ENCODE measurements around the gene SERPINA9.
"Not testable (repeated sequence)": the region's sequence is repeated elsewhere in the genome, so short reads cannot be mapped to it uniquely, and the experiment has no call there.

SERPINA9 gene

DNA sequence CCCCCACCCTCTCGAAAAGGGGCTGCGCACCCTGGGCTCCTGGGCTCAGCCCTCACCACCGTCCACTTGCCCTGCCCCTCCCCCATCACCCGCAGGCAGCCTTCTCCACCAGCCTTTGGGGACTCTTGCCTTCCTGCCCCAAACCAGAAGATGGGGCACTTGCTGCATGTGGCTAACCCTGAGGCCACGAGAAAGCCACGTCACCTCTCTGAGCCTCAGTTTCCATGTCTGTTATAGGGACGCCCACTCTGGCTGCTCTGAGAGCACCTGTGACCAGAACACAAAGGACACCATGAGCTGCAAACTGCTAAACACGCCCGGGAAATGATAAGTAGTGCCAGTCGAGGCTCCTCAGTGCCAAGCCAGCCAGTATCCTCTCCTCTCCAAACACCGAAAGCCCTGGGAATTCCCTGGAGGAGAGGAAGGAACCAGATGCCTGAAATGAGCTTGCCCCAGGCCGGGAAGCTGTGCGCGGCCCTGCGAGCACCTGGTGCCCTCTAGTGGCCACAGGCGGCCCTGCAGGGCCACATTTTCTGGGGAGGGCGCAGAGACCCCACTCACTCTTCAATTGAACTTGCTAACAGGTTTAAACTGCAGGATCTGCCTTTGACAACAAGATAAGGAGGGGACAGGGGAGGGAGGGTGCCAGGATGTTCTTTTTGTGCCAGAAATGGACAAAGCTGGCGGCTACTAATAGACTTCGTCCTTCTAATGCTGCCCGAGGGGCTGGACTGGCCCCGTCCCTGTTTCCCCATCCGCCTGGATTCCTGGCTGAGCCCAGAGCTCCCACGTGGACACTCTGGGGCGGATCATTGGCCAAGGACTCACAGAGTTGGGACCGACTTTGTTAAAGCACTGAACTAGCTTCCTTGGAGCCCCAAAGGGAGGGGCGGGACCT, 10.2 kb upstream of the SERPINA9 start:
- FAIRE-seq: no peak

DNA sequence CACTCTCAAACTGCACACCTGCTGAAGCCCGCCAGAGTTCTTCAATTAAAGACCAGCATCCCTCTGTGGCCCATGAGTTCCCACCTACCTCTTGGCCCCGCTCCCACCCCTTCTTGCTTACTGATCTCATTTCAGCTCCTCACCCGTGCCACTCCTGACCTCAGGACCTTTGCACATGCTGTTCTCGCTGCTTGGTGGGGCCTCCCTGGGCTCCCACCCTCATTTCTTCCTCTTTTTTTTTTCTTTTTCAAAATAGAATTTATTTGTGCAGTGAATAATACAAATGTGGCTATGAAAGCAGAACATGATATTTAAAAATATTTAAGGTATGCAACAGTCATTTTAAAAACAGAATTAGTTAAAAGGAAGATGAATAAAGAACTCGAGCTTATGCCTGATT, 8.5 kb upstream of the SERPINA9 start:
- FAIRE-seq: no peak

DNA sequence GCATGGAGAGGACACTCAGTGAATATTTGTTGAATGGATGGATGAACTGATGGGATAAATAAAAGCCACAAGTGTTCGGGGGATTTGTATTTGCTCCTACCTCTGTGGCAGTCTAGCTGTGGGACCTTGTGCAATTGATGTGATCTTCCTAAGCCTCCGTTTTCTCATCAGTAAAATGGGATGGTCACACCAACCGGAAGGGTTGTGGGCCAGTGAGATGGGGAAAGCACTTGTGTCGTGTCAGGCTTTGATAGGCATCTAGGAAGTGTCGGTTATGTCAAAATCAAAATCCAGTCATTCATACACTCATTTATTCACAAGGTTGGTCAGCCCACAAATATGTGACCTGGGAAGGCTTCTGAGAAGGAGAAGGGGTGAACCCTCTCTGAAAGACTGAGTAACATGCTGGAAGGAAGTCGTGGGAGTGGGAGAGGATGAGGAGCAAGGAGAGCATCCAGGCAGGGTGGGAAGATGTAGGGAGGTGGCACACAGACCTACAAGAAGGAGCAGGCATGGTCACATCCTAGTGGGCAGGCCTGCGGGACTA, 7.8 kb upstream of the SERPINA9 start:
- no peak for FAIRE-seq

DNA sequence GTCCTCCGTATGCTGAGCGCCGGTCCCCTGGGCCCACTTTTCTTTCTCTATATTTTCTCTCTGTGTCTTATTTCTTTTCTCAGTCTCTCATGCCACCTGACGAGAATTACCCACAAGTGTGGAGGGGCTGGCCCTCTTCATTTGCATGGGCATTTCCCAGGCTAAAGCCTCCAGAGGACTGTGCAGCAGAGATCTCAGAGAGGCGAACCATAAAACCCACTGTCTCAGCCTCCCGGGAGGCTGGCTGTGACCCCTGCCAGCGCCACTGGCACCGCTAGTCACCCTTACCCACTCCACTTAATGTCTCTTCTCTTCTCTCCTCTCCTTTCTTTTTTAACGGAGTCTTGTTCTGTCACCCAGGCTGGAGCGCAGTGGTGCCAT, 7.1 kb upstream of the SERPINA9 start:
- no peak for FAIRE-seq

DNA sequence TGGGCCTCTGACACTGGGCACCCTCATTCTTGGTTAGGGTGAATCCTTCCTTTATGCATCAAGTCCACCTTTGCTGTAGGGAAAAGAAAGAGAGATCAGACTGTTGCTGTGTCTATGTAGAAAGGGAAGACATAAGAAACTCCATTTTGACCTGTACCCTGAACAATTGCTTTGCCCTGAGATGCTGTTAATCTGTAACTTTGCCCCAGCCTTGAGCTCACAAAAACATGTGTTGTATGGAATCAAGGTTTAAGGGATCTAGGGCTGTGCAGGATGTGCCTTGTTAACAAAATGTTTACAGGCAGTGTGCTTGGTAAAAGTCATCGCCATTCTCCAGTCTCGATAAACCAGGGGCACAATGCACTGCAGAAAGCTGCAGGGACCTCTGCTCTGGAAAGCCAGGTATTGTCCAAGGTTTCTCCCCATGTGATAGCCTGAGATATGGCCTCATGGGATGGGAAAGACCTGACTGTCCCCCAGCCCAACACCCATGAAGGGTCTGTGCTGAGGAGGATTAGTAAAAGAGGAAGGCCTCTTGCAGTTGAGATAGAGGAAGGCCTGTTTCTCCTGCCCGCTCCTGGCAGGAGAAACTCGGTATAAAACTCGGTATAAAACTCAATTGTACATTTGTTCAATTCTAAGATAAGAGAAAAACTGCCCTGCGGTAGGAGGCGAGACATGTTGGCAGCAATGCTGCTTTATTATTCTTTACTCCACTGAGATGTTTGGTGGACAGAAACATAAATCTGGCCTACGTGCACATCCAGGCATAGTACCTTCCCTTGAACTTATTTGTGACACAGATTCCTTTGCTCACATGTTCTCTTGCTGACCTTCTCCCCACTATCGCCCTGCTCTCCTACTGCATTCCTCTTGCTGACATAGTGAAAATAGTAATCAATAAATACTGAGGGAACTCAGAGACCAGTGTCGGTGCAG, 6.4 kb upstream of the SERPINA9 start:
- FAIRE-seq: not testable (repeated sequence)

DNA sequence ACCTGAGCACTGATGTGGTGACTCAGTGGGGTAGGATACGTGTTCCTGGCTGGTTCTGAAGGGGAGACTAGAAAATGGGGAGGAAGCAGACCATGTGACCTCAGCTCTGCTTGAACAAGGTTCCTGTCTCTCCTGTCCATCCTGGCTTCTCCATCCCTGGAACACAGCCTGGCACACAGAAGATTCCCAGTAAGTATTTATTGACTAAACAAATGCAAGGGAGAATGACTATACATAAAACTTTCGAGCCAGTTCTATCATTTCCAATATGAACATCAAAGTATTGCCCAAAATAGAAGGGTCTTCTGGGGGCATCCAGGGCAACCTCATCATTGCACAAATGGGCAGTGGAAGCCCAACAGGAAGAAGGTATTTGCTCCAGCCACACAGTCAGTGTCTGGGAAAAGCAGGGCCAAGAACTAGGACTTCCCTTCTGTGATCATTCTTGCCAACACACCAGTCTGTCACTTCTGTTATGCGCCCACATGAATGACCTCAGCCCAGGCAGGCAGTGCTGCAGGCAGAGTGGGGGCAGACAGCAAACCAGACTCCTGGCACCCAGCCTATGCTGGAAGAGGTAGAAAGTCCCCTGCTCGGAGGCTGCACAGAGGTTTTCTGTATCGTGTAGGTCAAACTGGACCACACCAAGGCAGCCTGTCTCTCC, 5.6 kb upstream of the SERPINA9 start:
- FAIRE-seq: no peak

DNA sequence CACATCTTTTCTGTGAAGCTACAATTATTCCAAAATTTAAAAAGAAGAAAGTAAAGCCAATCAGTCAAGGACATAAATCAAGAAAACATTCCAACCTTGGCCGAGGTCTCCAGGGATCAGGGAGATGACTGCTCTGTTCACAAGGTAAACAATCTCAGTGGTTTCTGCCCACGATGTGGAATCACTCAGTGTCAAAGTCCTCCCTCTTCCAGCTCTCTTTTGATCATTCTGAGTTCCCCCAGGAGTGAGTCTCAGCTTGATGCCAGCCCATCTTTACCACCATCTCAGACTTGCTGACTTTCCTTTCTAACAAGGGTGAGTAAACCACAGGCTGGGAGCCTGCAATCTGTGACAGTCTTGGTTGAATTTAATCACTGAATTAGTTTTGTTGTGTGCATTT, 4.8 kb upstream of the SERPINA9 start:
- FAIRE-seq: no peak

DNA sequence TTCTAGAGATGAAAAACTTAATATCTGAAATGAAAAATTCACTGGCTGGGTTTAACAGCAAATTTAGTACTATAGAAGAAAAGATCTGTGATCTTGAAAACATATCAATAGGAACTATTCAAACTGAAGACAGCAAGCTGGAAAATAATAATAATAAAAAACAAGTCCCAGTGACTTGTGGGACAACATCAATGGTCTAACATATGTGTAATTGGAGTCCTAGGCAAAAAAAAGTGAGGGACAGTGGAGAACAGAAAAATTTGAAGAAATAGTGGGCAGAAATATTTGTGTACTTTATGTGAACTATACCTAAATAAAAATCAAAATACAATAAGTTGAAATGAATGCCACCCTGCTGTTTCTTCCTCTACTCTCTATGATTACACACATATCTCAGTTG, 2.4 kb upstream of the SERPINA9 start:
- FAIRE-seq: no peak

DNA sequence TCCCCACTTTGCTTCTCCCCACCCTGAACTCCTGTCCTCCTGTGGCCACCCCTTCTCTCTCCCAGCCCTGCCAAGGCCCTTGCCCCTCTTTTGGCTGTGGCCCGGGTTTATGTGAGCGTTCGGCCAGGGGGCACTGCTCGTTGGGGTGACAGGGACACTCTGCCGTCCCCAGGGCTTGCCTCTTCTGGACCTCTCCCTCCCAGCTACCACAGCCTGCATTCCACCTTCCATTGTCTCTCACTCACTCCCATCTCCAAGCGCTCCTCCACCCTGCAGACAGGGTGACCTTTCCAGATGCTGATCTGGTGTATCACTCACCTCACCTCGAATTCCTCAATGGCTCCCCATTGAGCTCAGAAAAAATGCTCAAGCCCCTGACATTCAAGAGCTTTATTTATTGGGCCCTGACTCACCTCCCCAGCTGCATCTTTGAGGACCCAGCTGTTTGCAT, 1.4 kb downstream of the SERPINA9 start:
- FAIRE-seq: no peak

DNA sequence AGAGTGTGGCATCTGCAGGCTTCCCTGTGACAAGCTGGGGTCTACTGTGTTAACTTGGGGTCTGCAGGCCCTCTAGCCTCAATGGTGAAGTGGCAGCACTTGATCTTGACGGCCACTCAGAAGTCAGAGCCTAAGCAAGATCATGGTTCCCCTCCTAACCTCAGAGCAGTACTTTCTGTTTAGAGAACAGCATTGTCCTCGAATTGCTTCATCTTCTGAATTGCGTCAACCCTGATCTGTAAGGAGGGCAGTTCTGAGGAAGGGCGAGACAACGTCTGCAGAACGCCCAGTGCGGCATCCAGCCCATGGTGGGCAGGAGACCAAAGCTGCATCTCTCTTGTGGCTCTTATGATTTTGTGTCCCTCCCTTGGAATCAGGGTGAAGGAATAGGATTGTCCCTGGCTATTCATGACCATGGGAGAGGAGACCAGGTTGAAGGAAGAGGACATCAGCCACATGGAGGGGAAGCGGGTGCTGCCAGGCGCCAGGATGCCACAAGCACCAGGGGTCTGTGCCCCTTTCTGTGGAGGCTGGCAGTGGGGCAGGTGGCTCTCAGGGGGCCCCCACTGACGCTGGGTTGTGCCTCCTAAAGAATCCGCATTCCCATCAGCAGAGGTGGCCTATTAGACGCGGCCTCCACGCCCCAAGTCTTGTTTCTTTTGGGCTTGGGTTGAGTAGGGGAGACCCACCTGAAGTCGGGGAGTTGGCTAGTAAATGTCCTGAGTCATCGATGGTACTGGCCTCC, 2.2 kb downstream of the SERPINA9 start:
- no peak for FAIRE-seq

DNA sequence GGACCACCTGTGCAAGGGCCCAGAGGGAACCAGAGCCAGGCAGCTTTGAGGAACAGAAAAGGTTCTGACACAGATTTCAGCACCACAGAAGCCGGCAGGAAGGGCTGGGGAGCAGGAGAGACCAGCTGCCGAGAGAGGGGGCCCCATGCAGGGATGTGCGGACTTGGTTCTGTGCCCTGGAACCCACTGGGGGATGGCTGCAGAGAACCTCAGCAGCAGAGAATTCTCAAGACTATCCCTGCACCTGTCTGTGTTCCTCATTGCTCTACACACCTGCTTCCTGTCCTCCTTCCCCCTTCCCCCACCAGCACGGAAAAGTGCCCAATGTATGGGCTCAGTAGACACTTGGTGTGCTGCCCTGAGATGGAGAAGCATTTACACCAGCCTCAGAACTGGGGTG, 3.2 kb downstream of the SERPINA9 start:
- FAIRE-seq: no peak

DNA sequence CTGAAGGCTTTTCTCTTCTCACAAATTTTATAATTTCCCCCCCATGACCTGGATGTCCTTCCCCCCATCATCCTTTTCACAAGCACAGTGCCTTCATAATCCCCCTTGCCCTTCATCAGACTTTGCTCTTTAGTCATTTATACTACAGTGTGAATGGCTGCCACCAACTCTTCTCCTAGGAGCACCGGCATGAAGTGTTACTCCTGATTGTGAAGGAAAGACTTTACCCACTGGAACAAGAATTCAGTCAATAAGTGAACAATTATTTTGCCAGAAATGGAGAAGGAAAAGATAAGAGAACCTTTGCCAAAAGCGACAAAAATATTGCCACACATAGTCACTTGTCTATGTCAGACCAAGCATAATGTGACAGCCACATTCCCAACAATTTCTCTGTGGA, 5.0 kb downstream of the SERPINA9 start:
- FAIRE-seq: no peak

DNA sequence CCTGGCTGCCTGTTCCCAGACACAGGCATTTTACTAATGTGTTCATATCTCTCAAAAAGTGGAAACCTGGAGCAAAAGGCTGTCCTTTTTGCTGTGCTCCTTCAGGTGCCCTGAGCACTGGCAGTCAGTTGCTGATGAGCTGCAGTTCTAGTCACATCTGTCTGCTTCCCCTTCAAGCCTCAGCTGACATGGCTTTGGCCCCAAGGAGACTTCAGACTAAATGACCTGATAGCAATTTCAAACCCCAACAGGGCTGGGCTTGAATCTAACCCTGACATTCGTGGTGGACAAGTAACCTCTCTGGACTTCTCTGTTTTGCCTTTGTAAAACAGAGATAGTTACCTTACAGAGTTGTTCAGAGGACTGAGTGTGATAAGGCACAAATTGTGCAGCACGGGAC, 5.7 kb downstream of the SERPINA9 start:
- no peak for FAIRE-seq

DNA sequence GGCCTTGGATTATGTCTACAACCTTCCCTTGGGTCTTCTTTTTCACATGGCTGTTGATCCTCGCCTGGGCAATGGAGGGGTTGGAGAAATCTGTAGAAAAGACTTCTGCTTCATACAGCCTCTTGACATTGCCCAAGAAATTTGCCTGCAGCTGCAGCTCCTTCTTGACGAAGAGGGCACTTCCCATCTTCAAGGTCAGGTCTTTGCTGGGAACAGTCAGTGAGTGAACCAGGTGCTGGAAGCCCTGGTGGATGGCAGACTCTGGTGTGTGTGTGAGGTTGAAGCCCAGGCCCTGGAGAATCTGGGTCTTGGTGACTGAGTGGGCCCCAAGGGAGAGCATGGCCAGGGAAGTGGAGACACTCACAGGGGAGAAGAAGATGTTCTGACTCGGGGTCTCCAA, 6.7 kb downstream of the SERPINA9 start:
- FAIRE-seq: no peak

DNA sequence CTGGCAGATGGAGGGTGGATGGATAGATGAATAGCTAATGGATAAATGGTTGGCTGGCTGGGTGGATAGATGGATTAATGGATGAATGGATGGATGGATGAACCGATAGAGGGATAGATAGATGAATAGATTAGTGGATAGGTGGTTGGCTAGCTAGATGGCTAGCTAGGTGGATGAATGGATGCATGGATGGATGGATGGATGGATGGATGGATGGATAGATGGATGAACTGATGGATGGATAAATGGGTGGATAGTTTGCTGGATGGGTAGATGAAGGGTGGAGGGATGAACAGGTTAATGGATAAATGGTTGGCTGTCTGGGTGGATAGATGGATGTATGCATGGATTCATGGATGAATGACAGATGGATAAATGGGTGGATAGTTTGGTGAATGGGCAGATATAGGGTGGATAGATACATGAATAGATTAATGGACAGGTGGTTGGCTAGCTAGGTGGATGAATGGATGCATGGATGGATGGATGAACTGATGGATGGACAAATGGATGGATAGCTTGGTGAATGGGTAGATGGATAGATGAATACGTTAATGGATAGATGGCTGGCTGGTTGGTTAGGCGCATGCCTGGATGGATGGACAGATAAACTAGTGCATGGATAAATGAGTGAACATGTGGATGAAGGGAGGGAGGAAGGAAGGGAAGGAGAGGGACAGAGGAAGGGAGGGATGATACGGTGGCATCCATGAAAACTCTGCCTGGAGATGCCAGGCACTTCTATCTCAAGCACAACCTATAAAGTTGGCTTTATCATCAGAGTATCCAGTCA, 8.1 kb downstream of the SERPINA9 start:
- no peak for FAIRE-seq

DNA sequence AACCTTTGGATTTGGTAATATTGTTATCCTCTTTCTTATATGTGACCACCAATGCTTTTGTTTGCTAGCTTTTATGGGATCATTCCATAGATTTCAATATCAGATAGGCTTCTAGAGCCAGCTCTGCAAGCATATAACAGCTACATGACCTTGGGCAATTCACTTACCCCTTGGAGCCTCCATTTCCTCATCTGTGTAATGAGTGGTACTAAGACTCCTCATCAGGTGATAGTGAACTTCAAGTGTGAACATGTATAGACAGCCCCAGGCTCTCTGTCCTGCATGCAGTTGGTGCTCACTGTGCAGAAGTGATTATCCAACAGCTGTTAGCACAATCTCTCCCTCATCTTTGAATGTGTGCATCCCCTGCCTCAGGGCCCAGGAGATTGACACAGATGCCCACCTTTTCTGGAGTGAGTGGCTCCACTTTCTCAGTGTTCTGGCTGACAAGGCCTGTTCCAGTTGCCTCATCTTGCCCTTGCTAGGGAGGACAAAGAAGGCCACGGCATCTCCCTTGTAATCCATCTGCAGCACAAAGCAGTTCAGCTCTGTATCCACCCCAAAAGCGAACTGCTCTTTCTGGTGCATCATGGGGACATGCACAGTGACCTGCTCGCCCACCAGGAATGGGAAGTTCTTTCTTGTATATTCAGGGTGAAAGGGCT, 9.2 kb downstream of the SERPINA9 start:
- FAIRE-seq: no peak

DNA sequence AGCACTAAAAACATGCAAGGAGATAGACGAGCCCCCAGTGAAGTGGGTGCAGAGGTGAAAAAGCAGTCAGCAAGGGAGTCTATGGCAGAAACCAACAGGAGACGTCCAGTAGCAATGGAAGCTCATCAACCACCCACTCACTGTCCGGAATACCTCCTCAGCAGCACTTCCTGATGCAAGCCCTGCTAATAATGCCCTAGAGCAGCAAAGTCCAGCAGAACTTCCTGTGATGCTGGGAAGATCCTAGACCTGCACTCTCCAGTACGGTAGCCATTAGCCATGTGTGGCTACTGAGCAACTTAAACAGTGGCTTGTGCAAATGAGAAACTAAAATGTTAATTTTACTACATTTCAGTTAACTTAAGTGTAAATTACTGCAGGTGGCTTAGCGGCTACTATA, 11.0 kb downstream of the SERPINA9 start:
- FAIRE-seq: no peak

DNA sequence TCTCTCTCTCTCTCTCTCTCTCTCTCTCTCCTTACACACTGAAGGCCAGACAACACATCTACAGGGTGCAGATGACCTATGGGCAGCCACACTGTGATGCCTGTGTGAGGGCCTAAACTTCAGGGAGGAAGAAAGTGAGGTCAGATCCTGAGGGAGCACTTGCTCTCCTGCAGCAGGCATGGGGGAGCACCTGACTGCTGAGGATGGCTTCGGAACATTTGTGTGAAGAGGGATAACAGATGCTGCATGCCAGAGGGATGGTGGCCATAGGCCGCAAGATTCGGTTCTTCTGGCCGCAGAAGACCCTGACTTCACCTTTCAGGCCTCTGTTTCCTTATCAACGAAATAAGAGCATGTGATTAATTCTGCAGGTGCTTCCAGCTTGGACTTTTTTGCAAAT, 11.7 kb downstream of the SERPINA9 start:
- no peak for FAIRE-seq

DNA sequence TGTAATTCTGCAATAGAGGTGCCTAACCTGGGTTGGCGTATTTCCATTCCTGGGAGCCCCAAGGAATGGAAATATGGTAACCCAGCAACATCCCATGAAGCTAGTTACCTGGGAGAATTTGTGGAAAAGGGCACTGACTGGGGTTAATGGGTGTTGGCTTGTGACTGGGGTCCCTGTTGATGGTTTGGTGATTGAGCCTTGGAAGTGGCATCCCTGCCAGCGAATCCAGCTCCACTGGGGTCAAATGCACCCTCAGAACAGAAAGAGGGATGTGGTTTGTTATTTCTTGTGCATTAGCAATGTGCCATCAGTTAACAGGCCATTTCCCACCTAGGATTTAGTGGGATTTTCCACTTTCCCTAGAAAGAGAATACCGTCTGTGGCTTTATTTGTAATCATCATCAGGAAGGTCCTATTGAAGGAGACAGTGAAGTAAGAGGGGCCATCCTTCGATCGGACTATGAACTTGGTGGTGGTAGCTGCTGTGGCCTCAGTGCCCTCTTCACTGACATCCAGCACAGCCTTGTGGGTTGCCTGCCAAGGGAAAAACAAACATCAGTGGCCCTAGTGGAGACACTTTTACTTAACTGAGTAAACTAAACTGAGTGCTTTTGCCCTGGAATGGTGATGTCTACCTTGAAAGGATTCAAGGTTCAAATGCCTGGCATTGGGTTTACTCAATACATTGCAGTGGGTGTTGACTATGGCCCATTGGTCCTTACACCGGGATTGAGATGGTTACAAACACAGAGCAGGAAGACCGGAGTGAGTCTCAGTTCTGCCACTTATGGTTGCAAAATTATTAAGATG, 13.0 kb downstream of the SERPINA9 start:
- no peak for FAIRE-seq

DNA sequence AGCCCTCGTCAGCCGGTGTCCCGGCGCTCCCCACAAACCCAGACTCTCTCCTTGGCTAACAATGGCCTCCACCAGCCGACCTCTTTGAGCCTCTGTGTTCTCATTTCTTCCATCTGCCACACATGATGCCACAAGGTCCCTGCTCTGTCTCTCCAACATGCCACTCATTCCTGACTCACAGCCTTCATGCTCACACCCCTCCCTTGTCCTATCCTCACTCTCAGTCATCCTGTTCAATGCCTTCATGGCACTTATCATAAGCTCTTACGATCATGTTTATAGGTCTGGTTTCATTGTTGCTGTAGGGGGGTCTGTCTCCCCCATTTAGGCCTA, 13.8 kb downstream of the SERPINA9 start:
- no peak for FAIRE-seq
